ENCODE measurements around the gene TBC1D2B.

DNA sequence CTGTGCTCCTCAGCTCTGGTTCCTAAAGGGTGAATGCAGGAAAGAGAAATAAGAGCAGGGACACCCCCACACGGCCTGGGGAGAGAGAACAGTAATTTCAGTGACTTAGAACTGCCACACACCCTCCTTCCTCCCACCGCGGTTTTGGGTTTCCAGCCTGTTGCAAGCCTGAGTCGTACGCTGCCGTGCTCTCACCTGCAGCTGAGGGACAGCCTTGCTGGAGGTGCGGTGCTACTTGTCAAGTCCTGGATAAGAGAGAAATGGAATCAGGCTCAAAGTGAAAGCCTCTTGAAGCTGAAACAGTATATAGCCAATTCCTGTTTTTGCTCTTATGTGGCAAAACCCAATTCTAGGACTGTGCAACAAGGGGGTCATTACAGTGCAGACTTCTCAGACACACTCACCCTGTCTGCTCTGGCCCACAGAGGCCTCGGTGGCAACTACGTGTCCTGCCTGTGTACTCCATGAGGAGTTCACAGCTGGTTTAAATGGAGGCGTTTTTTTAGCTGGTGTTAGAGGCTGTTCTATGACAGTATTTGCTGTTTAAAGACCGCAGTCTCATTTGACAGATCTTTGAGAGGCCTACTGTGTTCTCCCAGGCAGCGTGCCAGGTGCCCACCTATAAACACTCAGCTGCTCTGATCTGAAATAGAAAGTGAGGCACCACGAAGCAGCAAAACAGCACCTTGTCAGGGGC, 42.9 kb downstream of the TBC1D2B start:
- TF ChIP-seq, protein P1, sequence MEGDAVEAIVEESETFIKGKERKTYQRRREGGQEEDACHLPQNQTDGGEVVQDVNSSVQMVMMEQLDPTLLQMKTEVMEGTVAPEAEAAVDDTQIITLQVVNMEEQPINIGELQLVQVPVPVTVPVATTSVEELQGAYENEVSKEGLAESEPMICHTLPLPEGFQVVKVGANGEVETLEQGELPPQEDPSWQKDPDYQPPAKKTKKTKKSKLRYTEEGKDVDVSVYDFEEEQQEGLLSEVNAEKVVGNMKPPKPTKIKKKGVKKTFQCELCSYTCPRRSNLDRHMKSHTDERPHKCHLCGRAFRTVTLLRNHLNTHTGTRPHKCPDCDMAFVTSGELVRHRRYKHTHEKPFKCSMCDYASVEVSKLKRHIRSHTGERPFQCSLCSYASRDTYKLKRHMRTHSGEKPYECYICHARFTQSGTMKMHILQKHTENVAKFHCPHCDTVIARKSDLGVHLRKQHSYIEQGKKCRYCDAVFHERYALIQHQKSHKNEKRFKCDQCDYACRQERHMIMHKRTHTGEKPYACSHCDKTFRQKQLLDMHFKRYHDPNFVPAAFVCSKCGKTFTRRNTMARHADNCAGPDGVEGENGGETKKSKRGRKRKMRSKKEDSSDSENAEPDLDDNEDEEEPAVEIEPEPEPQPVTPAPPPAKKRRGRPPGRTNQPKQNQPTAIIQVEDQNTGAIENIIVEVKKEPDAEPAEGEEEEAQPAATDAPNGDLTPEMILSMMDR (IDR thresholded peaks at IDR 0.05; ENCODE audit: low read length), result no peak
- no peak for TF ChIP-seq EZH2phosphoT487 (IDR thresholded peaks at IDR 0.05; ENCODE audit: low read length)
